Breast epithelium (tissue), 4 donors: Measurements from ENCODE around the gene CLCNKB. TPM values are rescaled to one million over a fixed set of nuclear protein-coding genes. Genes with fewer than 3 reads are reported as not detected.
"Not testable (repeated sequence)": the region's sequence is repeated elsewhere in the genome, so short reads cannot be mapped to it uniquely, and the experiment has no call there.

ENCODE experiments used
- DNase-seq, 2 donors: peaks; one replicate each; pipeline ENCODE4 v3.0.0-alpha.2; 2019; ENCODE audit warnings: low spot score in 2 of 2
- H3K27ac ChIP-seq, 2 donors: fragments of 200-600 bp; sonication (generic) in 1 of 2; one replicate each; pipeline ENCODE4 v1.5.1; 2016 to 2019; ENCODE audit warnings: mild to moderate bottlenecking in 1 of 2
- H3K27me3 ChIP-seq, 2 donors: fragments of 200-600 bp; sonication (generic) in 1 of 2; one replicate each; pipeline versions ENCODE4 v1.5.1 to v1.6.0; 2017 to 2019; ENCODE audit warnings: control low read depth in 1 of 2, mild to moderate bottlenecking in 1 of 2
- H3K36me3 ChIP-seq: fragments of 200-600 bp; one replicate; pipeline ENCODE4 v1.5.1; 2019
- H3K4me1 ChIP-seq, 2 donors: fragments of 200-600 bp; sonication (generic); one replicate each; pipeline ENCODE4 v1.5.1; 2016 to 2019; ENCODE audit warnings: control low read depth in 1 of 2
- H3K4me3 ChIP-seq, 3 donors: fragments of 200-600 bp; sonication (generic); 1 replicate in 2 of 3; 2 replicates in 1 of 3; pipeline ENCODE4 v1.5.1; 2016 to 2019; ENCODE audit warnings: mild to moderate bottlenecking in 3 of 3, moderate library complexity in 2 of 3
- H3K9me3 ChIP-seq, 2 donors: fragments of 200-600 bp; sonication (generic) in 1 of 2; one replicate each; pipeline ENCODE4 v1.5.1; 2016 to 2019; ENCODE audit warnings: control low read depth in 1 of 2
- CTCF ChIP-seq, 3 donors: fragments of 450-650 bp; IDR thresholded peaks; one replicate each; pipeline ENCODE4 v1.5.1; 2016 to 2017; ENCODE audit warnings: antibody characterized with exemption in 3 of 3, mild to moderate bottlenecking in 3 of 3, moderate library complexity in 3 of 3
- POLR2A ChIP-seq: fragments of 450-650 bp; IDR thresholded peaks from one replicate; pipeline ENCODE4 v1.6.1; 2016; ENCODE audit warnings: antibody characterized with exemption, mild to moderate bottlenecking, moderate library complexity
- POLR2AphosphoS5 ChIP-seq, 3 donors: sonication (generic); formaldehyde crosslinking; IDR thresholded peaks; one replicate each; pipeline ENCODE4 v1.6.1; 2017; ENCODE audit warnings: antibody characterized with exemption in 3 of 3
- intact Hi-C: fragments of 100-400 bp; cut with DNase I; formaldehyde crosslinking; loops from one replicate; pipeline ENCODE4 v1.15.1; 2023; ENCODE audit warnings: low total_unique reads
- total RNA-seq, 3 donors: library from RNA; depleted of rRNA; stranded (reverse); fragments of >200 nt; gene quantifications; one replicate each; pipeline ENCODE4 v1.1.0, GENCODE V29; 2016

CLCNKB gene
- total RNA-seq, 3 donors from 2014 or later: 0.32 to 0.88 (median 0.33) TPM

GRCh38 chr1:16018308-16018707, 25.3 kb upstream of the CLCNKB start:
- H3K9me3 ChIP-seq: no peaks in the 10 kb centered on the region
- peak overlapping the region in 1 of 3 donors; percentile 54 for H3K4me3 ChIP-seq
- H3K27me3 ChIP-seq: no peaks in the 10 kb centered on the region
- intact Hi-C loops: no loop called here
- H3K27ac ChIP-seq: peak overlapping the region; percentile 85 to 90
- no peaks in the 10 kb centered on the region for H3K36me3 ChIP-seq
- TF ChIP-seq POLR2A (no peak), POLR2AphosphoS5 (IDR thresholded peaks at IDR 0.05) (no peak), CTCF (IDR thresholded peaks at IDR 0.05) (no peak)
- H3K4me1 ChIP-seq: peaks cover 9 to 11% of the 10 kb centered on the region in 2 donors
- DNase-seq: no peak

- Histone ChIP-seq H3K4me1 (peaks cover 9 to 11% of the 10 kb centered on the region in 2 donors), H3K36me3 (no peaks in the 10 kb centered on the region), H3K9me3 (no peaks in the 10 kb centered on the region), H3K4me3 (no peak overlapping the region), H3K27ac (peak overlapping the region; percentile 85 to 90), H3K27me3 (no peaks in the 10 kb centered on the region)
- DNase-seq: no peak
- TF ChIP-seq POLR2AphosphoS5 (IDR thresholded peaks at IDR 0.05) (no peak), CTCF (IDR thresholded peaks at IDR 0.05) (no peak), POLR2A (no peak)
- intact Hi-C loops: no loop called here
Measured at GRCh38 chr1:16018749-16019643, 24.6 kb upstream of the CLCNKB start.

GRCh38 chr1:16019644-16020277, 23.8 kb upstream of the CLCNKB start:
- peaks cover 9 to 11% of the 10 kb centered on the region in 2 donors for H3K4me1 ChIP-seq
- H3K9me3 ChIP-seq: no peaks in the 10 kb centered on the region
- no peak for DNase-seq
- no peaks in the 10 kb centered on the region for H3K27me3 ChIP-seq
- no peaks in the 10 kb centered on the region for H3K36me3 ChIP-seq
- intact Hi-C loops: no loop called here
- TF ChIP-seq POLR2A (no peak), CTCF (IDR thresholded peaks at IDR 0.05) (no peak), POLR2AphosphoS5 (IDR thresholded peaks at IDR 0.05) (no peak)
- peak overlapping the region; percentile 85 to 90 for H3K27ac ChIP-seq
- H3K4me3 ChIP-seq: no peak overlapping the region

GRCh38 chr1:16020325-16020724, 23.3 kb upstream of the CLCNKB start:
- H3K4me1 ChIP-seq: peaks cover 9 to 11% of the 10 kb centered on the region in 2 donors
- H3K36me3 ChIP-seq: no peaks in the 10 kb centered on the region
- intact Hi-C loops: no loop called here
- TF ChIP-seq POLR2AphosphoS5 (IDR thresholded peaks at IDR 0.05): no peak
- no peak for TF ChIP-seq POLR2A
- TF ChIP-seq CTCF (IDR thresholded peaks at IDR 0.05): no peak
- DNase-seq: no peak
- no peak overlapping the region for H3K27ac ChIP-seq
- H3K27me3 ChIP-seq: no peaks in the 10 kb centered on the region
- H3K9me3 ChIP-seq: no peaks in the 10 kb centered on the region
- no peak overlapping the region for H3K4me3 ChIP-seq

GRCh38 chr1:16020878-16021277, 22.7 kb upstream of the CLCNKB start:
- H3K27me3 ChIP-seq, DNase-seq, H3K4me3 ChIP-seq, H3K9me3 ChIP-seq, H3K36me3 ChIP-seq, H3K27ac ChIP-seq, intact Hi-C loops: not testable (repeated sequence)
- peaks cover 9 to 11% of the 10 kb centered on the region in 2 donors for H3K4me1 ChIP-seq
